ENCODE measurements around the gene GSTT4. TPM values are rescaled to one million over a fixed set of nuclear protein-coding genes. Genes with fewer than 3 reads are reported as not detected.
"Not testable (repeated sequence)": the region's sequence is repeated elsewhere in the genome, so short reads cannot be mapped to it uniquely, and the experiment has no call there.

Gene GSTT4
- total RNA-seq, 1 donor from 2014 or later = not detected

DNA sequence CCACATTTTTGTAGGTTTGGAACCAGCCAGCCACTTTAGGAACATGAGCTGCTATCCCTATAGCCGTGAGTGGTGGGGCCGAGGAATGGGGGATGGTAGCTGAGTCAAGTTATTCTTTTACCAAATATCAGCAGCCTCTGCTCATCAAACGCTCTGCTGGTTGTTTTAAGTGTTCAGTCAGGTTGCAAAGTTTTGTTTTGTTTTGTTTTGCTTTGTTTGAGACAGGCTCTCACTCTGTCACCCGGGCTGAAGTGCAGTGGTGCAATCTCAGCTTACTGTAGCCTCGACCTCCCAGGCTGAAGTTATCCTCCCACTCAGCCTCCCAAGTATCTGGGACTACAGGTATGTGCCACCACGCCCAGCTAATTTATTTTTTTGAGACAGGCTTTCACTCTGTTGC lies 20.2 kb upstream of the GSTT4 start:
- peak; percentile 71 for DNase-seq (ENCODE audit: low read depth)

DNA sequence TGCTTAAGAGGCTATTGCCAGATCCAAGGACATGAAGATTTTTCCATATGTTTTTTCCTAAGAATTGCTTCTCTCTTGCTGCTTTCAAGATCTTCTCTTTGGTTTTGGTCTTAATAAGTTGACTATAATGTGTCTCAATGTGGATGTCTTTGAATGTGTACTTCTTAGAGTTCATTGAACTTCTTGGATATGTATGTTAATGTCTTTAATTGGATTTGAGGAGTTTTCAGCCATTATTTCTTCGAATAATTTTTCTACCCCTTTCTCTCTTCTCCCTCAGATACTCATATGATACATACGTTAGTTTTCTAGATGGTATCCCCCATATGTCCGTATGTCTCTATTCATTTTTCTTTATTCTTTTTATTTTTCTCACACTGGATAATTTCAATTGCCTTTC lies 19.1 kb upstream of the GSTT4 start:
- no peak for DNase-seq (ENCODE audit: low read depth)

DNA sequence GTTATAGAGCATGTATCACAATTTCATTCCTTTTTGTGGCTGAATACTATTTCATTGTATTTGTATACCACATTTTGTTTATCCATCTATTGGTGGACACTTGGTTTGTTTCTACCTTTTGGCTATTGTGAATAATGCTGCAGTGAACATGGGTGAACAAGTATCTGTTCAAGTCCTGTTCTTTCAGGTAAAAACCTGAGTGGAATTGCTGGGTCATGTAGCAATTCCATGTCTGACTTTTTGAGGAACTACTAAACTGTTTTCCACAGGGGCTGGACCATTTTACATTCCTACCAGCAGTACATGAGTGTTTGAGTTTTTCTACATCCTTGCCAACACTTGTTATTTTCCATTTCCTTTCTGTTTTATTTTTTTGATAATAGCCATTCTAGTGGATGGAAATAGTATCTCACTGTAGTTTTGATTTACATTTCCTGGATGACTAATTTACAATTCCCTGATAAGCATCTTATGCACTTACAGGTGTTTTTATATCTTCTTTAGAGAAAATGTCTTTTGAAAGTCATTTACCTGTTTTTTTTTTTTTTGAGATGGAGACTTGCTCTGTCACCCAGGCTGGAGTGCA lies 18.0 kb upstream of the GSTT4 start:
- no peak for DNase-seq (ENCODE audit: low read depth)

DNA sequence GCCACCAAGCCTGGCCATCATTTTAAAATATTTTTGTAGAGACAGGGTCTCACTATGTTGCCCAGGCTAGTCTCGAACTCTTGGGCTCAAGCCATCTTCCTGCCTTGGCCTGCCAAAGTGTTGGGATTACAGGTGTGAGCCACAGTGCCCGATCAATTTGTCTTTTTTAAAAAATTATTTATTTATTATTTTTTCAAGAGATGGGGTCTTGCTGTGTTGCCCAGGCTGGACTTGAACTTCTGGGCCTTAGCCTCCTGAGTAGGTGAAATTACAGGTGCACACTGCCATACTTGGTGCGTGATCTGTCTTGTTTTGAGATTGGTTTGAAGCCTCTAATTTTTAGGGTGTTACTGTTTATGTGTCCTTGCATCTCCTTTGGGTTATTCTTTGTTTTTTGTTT lies 16.1 kb upstream of the GSTT4 start:
- no peak for DNase-seq (ENCODE audit: low read depth)

DNA sequence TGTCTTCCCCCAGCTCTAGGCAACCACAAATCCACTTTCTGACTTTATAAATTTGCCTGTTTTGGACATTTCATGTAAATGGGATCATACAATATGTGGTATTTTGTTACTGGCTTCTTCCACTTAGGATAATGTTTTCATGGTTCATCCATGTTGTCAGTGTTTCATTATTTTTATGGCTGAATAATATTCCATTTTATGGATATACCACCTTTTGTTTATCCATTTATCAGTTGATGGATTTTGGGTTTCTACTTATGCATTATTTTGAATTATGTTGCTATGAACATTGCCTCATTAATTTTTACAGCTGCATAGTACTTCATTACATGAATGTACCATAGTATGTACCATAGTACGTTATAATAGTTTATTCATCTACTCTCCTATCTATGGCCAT lies 10.9 kb upstream of the GSTT4 start:
- no peak for DNase-seq (ENCODE audit: low read depth)

DNA sequence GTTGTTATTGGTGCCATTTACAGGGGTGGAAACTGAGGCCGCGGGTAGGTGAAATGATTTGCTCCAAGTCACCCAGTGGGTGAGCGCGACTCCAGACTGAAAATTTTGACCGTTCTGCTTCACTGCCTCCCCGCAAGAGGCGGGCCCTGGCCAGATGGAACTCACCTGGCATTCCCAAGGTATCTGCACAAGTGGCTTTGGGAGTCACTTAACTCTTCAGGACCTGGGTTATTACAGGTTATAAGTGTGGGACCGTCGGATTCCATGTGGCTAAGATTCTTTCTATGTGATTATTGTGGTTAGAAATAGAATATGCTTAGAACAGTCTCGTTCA lies 6.4 kb upstream of the GSTT4 start:
- DNase-seq (ENCODE audit: low read depth) = no peak

DNA sequence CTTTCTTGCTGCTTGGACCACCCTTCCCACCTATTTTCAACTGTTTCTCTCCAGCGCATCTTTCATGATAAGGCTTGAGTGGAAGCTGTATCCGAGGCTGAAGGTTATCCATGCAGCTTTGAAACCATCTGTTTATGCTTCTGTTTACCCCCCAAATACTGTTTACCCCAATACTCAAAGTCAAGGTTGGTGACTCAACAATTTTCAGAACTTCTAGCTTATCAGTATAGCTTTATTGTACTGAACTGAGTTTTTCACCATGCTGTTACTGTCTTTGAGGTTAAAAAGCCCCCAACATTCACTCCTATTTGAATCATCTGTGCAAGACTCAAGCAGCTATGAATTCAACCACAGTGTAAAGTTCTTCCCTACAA lies 4.8 kb upstream of the GSTT4 start:
- no peak for DNase-seq (ENCODE audit: low read depth)

DNA sequence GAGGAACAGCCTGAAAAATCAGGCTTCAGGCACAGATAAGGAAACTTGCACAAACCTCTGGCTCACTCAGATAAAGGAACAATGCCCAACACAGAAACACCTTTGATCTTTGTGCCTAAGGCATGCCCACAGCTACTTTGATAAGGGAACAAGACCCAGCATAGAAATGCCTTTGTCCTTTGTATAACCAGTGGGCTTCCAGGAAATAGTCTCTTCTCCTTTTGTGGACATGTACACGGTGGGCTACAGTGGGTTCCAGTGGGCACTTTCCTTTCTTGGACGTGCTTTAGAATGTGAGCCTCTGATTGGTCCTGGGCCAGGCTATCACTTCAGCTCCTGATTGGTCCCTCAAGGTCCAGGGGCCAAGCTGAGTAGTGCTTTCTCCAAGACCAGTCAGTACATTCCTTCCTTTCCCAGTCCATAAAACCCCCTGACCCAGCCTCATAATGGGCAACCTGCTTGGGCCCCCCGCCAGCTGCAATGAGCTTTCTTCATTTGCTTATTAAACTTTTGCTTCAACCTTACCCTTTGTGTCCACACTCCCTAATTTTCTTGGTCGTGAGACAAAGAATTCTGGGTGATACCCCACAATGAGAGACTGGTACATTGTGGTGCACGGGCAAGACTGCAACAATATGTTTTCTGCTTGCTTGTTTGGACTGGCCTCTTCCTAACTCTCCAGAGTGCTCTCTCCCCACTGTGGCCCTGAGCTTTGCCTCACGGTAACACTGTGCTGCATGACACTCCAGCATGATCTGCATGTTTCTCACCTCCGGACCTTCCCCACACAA lies 4.2 kb upstream of the GSTT4 start:
- DNase-seq (ENCODE audit: low read depth) = no peak

DNA sequence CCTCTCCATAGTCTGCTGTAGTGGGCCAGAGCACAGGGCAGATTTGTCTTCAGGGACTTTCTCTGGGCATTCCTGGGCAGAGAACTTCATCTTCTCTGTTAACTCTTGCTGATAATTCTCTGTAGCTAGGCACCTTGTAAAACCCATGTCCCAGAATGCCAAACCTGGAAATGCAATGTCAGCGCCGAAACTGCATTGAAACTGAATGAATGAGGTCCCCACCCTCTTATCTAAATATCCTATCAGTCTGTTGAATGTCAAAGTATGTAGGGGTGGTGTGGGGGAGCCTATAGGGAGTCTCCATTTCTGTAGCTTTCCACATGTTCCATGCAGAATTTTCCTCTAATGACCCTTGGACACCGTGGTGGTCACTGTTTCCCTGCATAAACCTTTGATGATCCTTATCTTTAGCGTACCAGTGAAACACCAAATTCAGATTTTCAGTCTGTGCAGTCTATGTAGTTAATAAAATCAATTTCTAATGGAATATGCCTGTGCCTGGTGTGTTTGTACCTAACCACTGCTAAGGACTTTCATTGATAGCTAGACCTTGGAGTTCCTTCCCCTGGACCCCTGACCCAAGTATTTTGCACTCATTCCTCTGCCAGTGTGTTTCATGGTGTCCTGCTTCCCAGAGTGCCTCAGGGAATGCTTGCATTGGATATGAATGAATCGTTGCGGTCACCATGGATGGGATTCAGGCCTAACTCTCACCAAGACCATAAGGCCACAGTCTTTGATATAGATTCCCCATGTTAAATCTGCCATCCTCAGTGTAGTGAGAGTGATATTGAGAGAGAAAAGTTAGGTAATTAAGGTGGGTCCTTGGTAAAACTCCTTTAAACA lies 3.4 kb upstream of the GSTT4 start:
- DNase-seq (ENCODE audit: low read depth) = no peak

DNA sequence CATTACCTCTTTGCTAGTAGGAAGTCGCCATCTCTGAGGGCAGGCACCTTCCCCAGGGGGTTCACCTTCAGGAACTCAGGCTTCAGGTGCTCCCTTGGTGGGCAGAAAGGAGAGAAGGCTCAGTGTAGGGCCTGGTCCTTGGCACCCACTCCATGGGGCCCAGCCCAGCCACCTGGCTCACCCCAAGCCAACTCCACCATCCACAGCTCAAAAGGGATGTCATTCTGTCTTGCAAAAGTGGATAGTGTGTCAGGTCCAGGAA lies 2.7 kb upstream of the GSTT4 start:
- no peak for DNase-seq (ENCODE audit: low read depth)

DNA sequence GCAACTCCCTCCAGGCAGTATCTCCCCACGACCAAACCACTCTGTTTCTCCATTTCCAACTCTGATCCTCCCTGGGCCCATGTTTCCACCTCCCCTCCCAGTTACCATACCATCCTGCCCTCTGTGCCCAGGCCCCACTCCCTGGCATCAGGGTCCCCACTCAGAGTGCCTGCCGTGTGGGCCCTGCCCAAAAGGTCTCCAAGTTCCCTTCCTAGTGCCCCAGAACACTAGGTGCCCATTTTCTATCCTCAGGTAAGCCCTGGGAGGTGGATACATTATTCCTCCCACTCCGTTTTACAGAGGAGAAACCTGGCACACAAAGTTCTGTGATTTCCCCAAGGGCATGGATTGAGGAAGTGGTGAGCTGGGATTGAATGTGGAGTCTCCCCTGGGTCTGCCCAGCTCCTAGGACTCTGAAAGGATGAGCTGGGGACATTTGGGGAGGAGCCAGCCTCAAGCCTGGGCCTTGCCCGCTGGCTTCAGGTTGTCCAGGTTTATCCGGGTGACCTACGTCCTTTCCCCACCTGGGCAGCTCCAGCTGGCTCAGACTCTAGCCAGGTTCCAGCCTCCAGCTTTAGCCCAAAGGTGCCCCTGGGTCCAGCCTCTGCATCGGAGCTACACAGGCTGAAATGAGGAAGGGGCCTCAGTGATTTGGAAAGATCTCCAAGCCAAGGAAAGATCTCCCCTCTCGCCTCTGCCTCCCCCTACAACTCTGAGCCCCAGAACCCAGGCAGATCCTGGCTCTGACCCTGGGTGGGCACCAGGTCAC lies 2.2 kb upstream of the GSTT4 start:
- DNase-seq (ENCODE audit: low read depth) = no peak

DNA sequence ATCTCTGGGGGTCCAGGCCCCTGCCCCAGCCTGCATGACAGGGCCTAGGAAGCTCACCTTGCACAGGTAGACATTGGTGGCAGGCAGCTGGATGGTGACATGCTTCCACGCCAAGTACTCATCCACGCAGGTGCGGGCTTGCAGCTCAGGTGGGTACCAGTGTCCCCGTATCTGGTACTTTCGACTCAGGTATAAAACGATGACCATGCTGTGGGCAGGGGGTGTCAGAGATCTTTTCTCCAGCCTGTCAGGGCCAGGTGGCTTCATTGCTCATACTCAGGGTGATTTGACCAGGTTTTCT lies 1.6 kb upstream of the GSTT4 start:
- no peak for DNase-seq (ENCODE audit: low read depth)

DNA sequence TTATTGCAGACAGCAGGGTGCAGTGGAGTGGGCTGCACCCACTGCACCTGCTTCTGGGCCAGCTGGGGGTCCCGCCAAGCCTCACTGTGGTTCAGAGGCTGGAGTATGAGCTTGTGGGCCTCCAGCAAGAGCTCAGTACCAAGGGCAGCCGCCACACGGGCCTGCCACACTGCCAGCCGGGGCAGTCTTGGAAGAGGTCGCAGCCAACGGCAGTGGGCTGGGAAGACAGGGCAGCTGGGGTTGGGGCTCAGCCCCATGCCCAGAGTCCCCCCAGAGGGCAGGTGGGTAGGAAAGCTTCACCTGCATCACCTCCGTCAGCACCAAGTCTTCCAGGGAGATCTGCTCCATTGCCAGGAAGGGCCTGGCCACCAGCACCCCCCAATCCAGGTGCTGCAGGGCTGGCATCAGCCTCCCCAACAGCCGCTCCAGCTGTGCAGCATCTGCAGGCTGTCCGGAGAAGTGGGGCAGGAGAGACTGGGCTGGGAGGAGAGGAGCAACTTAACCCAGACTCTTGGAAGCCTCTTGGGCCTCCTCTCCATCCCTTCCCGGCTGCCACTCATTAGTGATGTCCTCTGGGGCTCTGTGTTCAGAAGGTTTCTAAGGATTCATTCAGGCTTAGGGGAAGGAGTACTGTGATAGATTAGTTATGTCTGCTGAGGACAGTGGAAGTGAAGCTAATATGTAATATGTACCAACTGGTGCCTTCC lies 1.1 kb upstream of the GSTT4 start:
- no peak for DNase-seq (ENCODE audit: low read depth)

DNA sequence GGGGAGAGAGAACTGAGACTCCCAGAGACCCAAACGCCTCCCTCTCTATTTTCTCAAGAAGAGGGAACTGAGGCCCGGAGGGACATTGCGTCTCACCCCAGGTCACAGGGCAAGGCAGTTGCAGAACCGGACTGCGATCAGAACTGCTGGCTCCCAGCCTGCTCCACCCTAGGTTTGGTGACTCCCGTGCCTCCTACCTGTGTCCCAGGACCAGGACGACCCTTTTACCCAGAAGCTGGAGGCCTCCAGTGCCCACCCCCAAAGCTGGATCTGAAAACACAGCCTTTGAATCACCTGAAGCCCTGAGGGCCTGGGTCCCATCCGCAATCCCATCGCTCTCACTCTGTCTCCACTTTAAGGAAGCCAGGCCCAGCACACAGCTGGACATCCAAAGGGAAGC lies 1.4 kb downstream of the GSTT4 start:
- DNase-seq (ENCODE audit: low read depth) = no peak

DNA sequence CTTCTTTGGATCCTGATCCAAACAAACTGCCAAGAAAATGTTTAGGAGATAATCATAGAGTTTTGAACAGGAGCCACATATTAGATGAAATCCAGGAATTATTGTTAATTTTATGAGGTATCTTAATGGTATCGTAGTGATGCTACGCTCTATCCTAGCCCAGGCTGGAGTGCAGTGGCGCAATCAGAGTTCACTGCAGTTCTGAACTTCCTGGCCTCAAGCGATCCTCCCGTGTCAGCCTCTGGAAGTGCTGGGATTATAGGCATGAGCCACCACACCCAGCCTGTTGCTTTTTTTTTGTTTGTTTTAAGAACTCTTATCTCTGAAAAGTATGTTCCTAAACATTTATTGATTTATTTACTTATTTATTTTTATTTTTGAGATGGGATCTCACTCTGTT lies 2.4 kb downstream of the GSTT4 start:
- DNase-seq (ENCODE audit: low read depth) = no peak

DNA sequence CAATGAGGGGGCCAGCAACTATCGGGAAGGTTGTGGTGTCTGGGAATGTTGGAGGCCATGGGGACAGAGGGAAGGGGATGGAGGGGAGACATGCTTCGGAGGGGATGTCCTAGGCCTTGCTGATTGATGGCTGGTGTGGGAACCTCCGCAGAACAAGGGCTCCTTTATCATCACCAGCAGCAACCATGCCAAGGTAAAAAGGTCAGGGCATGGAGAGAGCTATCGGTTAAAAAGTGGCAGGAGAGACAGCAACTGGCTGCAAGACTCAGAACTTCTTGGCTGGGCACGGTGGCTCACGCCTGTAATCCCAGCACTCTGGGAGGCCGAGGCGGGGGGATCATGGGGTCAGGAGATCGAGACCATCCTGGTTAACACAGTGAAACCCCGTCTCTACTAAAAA lies 3.0 kb downstream of the GSTT4 start:
- no peak for DNase-seq (ENCODE audit: low read depth)

DNA sequence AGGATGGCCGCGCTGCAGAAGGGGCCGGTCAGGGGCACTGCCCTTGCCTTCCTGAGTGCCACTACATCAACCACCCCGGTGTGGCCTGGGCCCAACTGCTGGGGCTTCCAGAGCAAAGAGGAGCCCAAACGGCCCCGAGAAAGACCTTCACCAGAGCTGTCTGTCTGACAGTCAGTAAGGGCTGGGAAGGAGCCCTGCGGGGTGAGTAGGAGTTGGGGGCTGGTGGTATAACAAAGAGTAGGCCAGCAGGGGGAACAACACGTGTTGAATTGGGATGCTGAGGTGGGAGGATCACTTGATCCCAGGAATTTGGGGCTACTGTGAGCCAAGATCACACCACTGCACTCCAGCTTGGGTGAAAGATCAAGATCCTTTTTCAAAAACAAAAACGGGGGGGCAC lies 3.9 kb downstream of the GSTT4 start:
- DNase-seq (ENCODE audit: low read depth) = no peak

DNA sequence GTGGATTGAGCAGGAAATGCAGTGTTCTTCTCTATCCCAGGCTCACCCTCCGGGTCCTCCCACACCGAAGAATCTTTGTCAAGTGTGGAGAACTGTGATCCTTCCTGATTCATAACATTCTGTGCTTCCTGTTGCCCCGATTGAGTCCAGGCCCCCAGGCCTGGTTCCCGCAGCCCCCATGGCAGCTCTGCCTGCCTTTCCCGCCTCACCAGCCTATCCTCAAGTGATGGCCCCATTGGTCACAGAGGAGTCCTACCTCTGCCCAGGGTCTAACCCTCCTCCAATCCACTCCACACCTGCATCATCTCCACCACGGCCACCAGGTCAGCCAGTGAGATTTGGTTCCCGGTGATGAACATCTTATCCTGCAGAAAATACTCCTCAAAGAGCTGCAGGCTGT lies 5.5 kb downstream of the GSTT4 start:
- DNase-seq (ENCODE audit: low read depth) = not testable (repeated sequence)

DNA sequence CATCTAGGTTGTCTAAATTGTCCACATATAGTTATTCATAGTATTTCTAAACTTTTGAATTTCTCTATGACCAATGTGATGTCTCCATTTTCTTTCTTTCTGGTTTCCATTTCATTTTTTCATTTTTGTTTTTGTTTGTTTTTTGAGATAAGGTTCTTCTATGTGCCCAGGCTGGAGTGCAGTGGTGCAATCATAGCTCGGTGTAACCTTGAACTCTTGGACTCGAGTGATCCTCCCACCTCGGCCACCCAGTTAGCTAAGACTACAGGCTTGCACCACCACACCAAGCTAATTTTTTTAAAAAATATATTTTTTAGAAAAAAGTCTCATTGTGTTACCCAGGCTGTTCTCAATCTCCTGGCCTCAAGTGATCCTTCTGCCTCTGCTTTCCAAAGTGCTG lies 8.2 kb downstream of the GSTT4 start:
- DNase-seq (ENCODE audit: low read depth) = no peak

DNA sequence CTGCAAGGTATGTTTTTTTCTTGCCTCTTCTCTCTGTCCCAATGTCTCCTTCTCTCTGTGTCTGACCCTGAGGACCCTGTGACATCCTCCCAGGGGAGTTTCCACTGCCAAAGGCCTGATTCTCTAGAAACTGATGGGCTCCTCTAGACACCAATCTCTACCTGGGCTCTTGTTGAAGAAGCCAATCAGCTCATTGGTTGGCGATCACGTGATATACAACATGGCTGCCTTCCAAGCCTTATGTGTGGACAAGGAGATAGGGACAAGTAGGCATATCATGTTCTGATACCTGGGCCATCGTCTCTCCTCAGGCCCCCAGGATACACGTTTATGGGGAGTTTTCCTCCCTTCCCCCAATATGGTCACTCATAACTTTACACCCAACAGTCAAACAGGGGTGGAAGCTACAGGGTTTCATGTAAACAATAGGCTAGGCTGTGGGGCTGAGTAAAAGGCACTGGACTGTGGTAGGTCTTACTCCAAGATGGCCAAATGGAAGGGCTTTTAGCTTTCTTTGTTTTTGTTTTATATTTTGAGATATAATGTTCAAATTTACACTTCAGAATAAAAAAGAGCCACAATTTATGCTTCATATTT lies 11.6 kb downstream of the GSTT4 start:
- not testable (repeated sequence) for DNase-seq (ENCODE audit: low read depth)

DNA sequence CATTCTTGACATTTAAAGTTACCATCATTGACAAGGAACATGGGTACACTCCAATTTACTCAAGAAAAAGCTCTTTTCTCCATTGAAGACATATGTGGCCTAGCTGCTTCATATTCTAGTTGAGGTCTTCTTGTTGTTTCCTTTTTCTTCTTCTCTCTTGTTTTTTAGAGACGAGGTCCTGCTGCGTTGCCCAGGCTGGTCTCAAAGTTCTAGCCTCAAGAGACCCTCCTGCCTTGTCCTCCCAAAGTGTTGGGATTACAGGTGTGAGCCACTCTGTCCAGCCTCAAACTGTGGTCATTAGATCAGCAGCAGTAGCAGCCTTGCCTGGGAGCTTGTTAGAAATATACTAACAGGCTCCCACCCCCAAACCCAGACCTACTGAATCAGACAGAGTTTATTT lies 12.2 kb downstream of the GSTT4 start:
- not testable (repeated sequence) for DNase-seq (ENCODE audit: low read depth)

All from renal cortical epithelial cell (primary cell).